HepG2 (cell line): ENCODE results near the gene PTPRM. TPM values are rescaled to one million over a fixed set of nuclear protein-coding genes. Genes with fewer than 3 reads are reported as not detected.
A peak's percentile ranks its signal among the peaks of the same experiment; 100 is the strongest.

Experiments used
- ATAC-seq: fragments of 200-7000 bp; cut with Tn5 transposase; 3 replicates; pipeline ENCODE4 v1.9.1; 2020; ENCODE audit warnings: mild to moderate bottlenecking, moderate library complexity
- BruUV-seq: library from RNA; stranded (reverse); fragments of 400-500 nt; replicated peaks from 2 replicates; lab custom pipeline; 2021; lab: Mats Ljungman, UMichigan
- CTCF ChIA-PET: fragments of 300-600 bp; formaldehyde crosslinking; extraction: SDS; loops from one replicate; lab custom pipeline; 2021; ENCODE audit warnings: low total read pairs, inconsistent platforms, low intra/inter-chr PET ratio; lab: Yijun Ruan, JAX
- POLR2A ChIA-PET: fragments of 350-600 bp; sonication (Branson Sonifier 250); formaldehyde crosslinking; loops from one replicate; lab custom pipeline; 2020; ENCODE audit warnings: antibody characterized with exemption, inconsistent platforms; lab: Yijun Ruan, JAX
- DNase-seq: peaks from one replicate; pipeline ENCODE4 v3.0.0-alpha.2; 2015; ENCODE audit warnings: low spot score
- FAIRE-seq: peaks from 3 replicates; lab custom pipeline; 2011; peaks lifted over from hg19 to GRCh38; lab: Jason Lieb, UNC
- H2AFZ ChIP-seq: one replicate; pipeline ENCODE4 v1.6.1; 2011; ENCODE audit warnings: low read length, inconsistent platforms
- H3K27ac ChIP-seq: fragments of 300-600 bp; 3 replicates; pipeline ENCODE4 v1.8.0; 2011; ENCODE audit warnings: mixed run types, mild to moderate bottlenecking, mixed read lengths, low read length, inconsistent platforms; ENCODE audit not compliant: insufficient read depth; ENCODE audit errors: extremely low read length
- H3K27me3 ChIP-seq, 2 experiments: fragments of 200-600 bp in 1 of 2; 2 replicates in 1 of 2; 3 replicates in 1 of 2; pipeline versions ENCODE4 v1.6.0 to v1.8.0; 2011; ENCODE audit warnings: low read length in 2 of 2, mild to moderate bottlenecking in 2 of 2, moderate library complexity in 2 of 2, inconsistent platforms in 1 of 2; ENCODE audit not compliant: insufficient read depth in 2 of 2, control insufficient read depth in 1 of 2
- H3K36me3 ChIP-seq, 2 experiments: fragments of 200-600 bp in 1 of 2; replicated peaks in 1 of 2; 2 replicates in 1 of 2; 3 replicates in 1 of 2; pipeline versions ENCODE4 v1.5.1 to v1.8.0; 2011; ENCODE audit warnings: low read length in 2 of 2, inconsistent platforms in 1 of 2; ENCODE audit not compliant: insufficient read depth in 2 of 2, control insufficient read depth in 1 of 2
- H3K4me1 ChIP-seq: 2 replicates; pipeline ENCODE4 v1.5.1; 2012; ENCODE audit warnings: low read length, inconsistent platforms; ENCODE audit not compliant: insufficient read depth
- H3K4me2 ChIP-seq: 2 replicates; pipeline ENCODE4 v1.6.0; 2011; ENCODE audit warnings: low read depth, low read length, inconsistent platforms
- H3K4me3 ChIP-seq, 3 experiments: fragments of 200-600 bp in 1 of 3; sonication (generic), shearing (Covaris generic) in 1 of 3; replicated peaks in 1 of 3; 2 replicates each; pipeline ENCODE4 v1.5.1; 2011 to 2016; ENCODE audit warnings: low read length in 3 of 3, inconsistent platforms in 2 of 3, low read depth in 2 of 3, mild to moderate bottlenecking in 2 of 3, control low read depth in 1 of 3, mixed read lengths in 1 of 3; ENCODE audit not compliant: insufficient read depth in 1 of 3
- H3K79me2 ChIP-seq: one replicate; pipeline ENCODE4 v1.6.1; 2011; ENCODE audit warnings: low read length, inconsistent platforms; ENCODE audit not compliant: insufficient read depth
- H3K9ac ChIP-seq: 2 replicates; pipeline ENCODE4 v1.6.0; 2011; ENCODE audit warnings: mild to moderate bottlenecking, low read depth, low read length, inconsistent platforms; ENCODE audit not compliant: insufficient read depth
- H3K9me3 ChIP-seq: 2 replicates; pipeline ENCODE4 v1.5.1; 2012; ENCODE audit warnings: mild to moderate bottlenecking, low read length
- H4K20me1 ChIP-seq: 2 replicates; pipeline ENCODE4 v1.6.0; 2011; ENCODE audit warnings: inconsistent platforms, mild to moderate bottlenecking, low read length, moderate library complexity; ENCODE audit not compliant: insufficient read depth
- CC2D1A ChIP-seq: sonication (generic); formaldehyde crosslinking; IDR thresholded peaks from 2 replicates; pipeline ENCODE4 v1.8.1; 2023; ENCODE audit warnings: mild to moderate bottlenecking, missing genetic modification reagents
- CEBPG ChIP-seq: IDR thresholded peaks from 2 replicates; pipeline ENCODE4 v1.6.1; 2016
- CTCF ChIP-seq: sonication (generic); formaldehyde crosslinking; IDR thresholded peaks from 2 replicates; pipeline ENCODE4 v1.5.0; 2020; ENCODE audit warnings: mild to moderate bottlenecking, missing genetic modification reagents, moderate library complexity
- E2F1 ChIP-seq: sonication (generic); formaldehyde crosslinking; IDR thresholded peaks from 2 replicates; pipeline ENCODE4 v1.5.0; 2020; ENCODE audit warnings: missing genetic modification reagents
- ELF3 ChIP-seq: IDR thresholded peaks from 2 replicates; pipeline ENCODE4 v1.6.1; 2016; ENCODE audit warnings: missing genetic modification reagents, missing compliant biosample characterization
- GLI4 ChIP-seq: sonication (generic); formaldehyde crosslinking; IDR thresholded peaks from 2 replicates; pipeline ENCODE4 v1.5.1; 2020; ENCODE audit warnings: missing genetic modification reagents, mild to moderate bottlenecking, moderate library complexity, borderline replicate concordance
- KAT8 ChIP-seq: IDR thresholded peaks from 2 replicates; pipeline ENCODE4 v1.6.1; 2016; ENCODE audit warnings: missing genetic modification reagents, missing compliant biosample characterization
- NCOA1 ChIP-seq: sonication (generic); formaldehyde crosslinking; IDR thresholded peaks from 2 replicates; pipeline ENCODE4 v1.9.0; 2021; ENCODE audit warnings: missing genetic modification reagents
- RARG ChIP-seq: sonication (generic); formaldehyde crosslinking; IDR thresholded peaks from 2 replicates; pipeline ENCODE4 v1.4.0; 2020; ENCODE audit warnings: low read depth, mild to moderate bottlenecking, missing genetic modification reagents
- SAFB2 ChIP-seq: sonication (generic); formaldehyde crosslinking; IDR thresholded peaks from 2 replicates; pipeline ENCODE4 v1.5.1; 2020; ENCODE audit warnings: missing genetic modification reagents, low read depth, mild to moderate bottlenecking, borderline replicate concordance
- STAG1 ChIP-seq: sonication (generic); formaldehyde crosslinking; IDR thresholded peaks from 2 replicates; pipeline ENCODE4 v1.4.0; 2020; ENCODE audit warnings: missing genetic modification reagents
- TRIM24 ChIP-seq: sonication (generic); formaldehyde crosslinking; IDR thresholded peaks from 2 replicates; pipeline ENCODE4 v1.8.0; 2022; ENCODE audit warnings: mild to moderate bottlenecking, missing genetic modification reagents
- ZNF253 ChIP-seq: sonication (generic); formaldehyde crosslinking; IDR thresholded peaks from 2 replicates; pipeline ENCODE4 v1.8.0; 2022; ENCODE audit warnings: mild to moderate bottlenecking, missing genetic modification reagents, borderline replicate concordance
- ZNF501 ChIP-seq: sonication (generic); formaldehyde crosslinking; IDR thresholded peaks from 2 replicates; pipeline ENCODE4 v1.5.1; 2020; ENCODE audit warnings: mild to moderate bottlenecking, moderate library complexity, missing genetic modification reagents
- ZNF7 ChIP-seq: IDR thresholded peaks from 2 replicates; pipeline ENCODE4 v1.6.1; 2016; ENCODE audit warnings: missing biosample characterization, missing genetic modification reagents
- ZNF709 ChIP-seq: sonication (generic); formaldehyde crosslinking; IDR thresholded peaks from 2 replicates; pipeline ENCODE4 v1.5.0; 2020; ENCODE audit warnings: mild to moderate bottlenecking, missing genetic modification reagents
- ZNF713 ChIP-seq: sonication (generic); formaldehyde crosslinking; IDR thresholded peaks from 2 replicates; pipeline ENCODE4 v1.4.0; 2020; ENCODE audit warnings: mild to moderate bottlenecking, missing genetic modification reagents
- WGBS: methylation state at CpG from one replicate; pipeline ENCODE4 v1.1.6; 2017; ENCODE audit warnings: low lambda C conversion rate; 5-methylcytosine and 5-hydroxymethylcytosine counted together
- in situ Hi-C: cut with HindIII; loops from 2 replicates; pipeline ENCODE4 v1.10.0; 2017; ENCODE audit warnings: low pct_unique_long_range_greater_than_20kb; ENCODE audit not compliant: extremely low pct_ligation_motif_present
- intact Hi-C: fragments of 100-400 bp; cut with micrococcal nuclease; formaldehyde crosslinking; loops from one replicate; pipeline ENCODE4 v1.10.0; 2022; ENCODE audit not compliant: unreplicated experiment
- polyA plus RNA-seq, 8 experiments: library from polyadenylated mRNA; depleted of rRNA in 3 of 8; stranded (reverse) in 7 of 8; unstranded in 1 of 8; fragments of >200 nt; fragmentation: Illumina TruSeq in 4 of 8; extraction: Trizol in 4 of 8; gene quantifications; 2 replicates each; pipeline versions ENCODE4 v1.2.1 to v1.2.3, GENCODE V29; 2011 to 2016; ENCODE audit warnings: low read depth in 4 of 8, missing spikeins in 1 of 8, mixed read lengths in 1 of 8; ENCODE audit not compliant: insufficient read depth in 1 of 8
- total RNA-seq, 5 experiments: library from RNA; depleted of rRNA; stranded (reverse); fragments of >200 nt; fragmentation: Illumina TruSeq; extraction: Trizol; gene quantifications; 2 replicates each; pipeline ENCODE4 v1.2.3, GENCODE V29; 2016; ENCODE audit warnings: low read depth in 1 of 5

The PTPRM gene
- total and polyA plus RNA-seq, 2 of the 13 experiments (the other 11 are each of a cell fraction or from before 2014, with no cell fraction given) = 12.6 to 108 TPM

- Histone ChIP-seq H3K79me2 (no peaks in the 10 kb centered on the region), H4K20me1 (no peaks in the 10 kb centered on the region), H3K4me1 (no peaks in the 10 kb centered on the region), H3K4me3 (no peak overlapping the region), H3K9ac (no peak overlapping the region), H3K4me2 (no peak overlapping the region), H3K36me3 (peaks cover 8 to 26% of the 10 kb centered on the region in 2 experiments; a peak in 4 of 5 replicates), H3K27ac (no peak overlapping the region), H2AFZ (no peak overlapping the region), H3K27me3 (no peaks in the 10 kb centered on the region), H3K9me3 (no peaks in the 10 kb centered on the region)
- WGBS = 68% methylated on average over 14 of the region's 14 CpGs
- ChIA-PET POLR2A (no interaction called here), CTCF (interaction anchor here (1.7 kb wide), 1 partner anchor 306 kb away, joined by 30 read pairs; no protein-coding TSS in a partner anchor)
- BruUV-seq = no TSS peak
- FAIRE-seq = peak; percentile 60
- peak; percentile 93 for ATAC-seq
- peak; percentile 59 for DNase-seq
- in situ Hi-C loops = loop anchor here (10.0 to 25.0 kb wide), 3 partner anchors 305 to 1127 kb away; no protein-coding TSS in a partner anchor
- intact Hi-C loops = loop anchor here (1.0 to 10.0 kb wide), 3 partner anchors 215 to 599 kb away; no protein-coding TSS in a partner anchor
- TF ChIP-seq TRIM24 (CRISPR knock-in tag) = no peak
- no peak for TF ChIP-seq ZNF7
- no peak for TF ChIP-seq NCOA1 (CRISPR knock-in tag)
- no peak for TF ChIP-seq RARG (CRISPR knock-in tag)
- no peak for TF ChIP-seq CC2D1A (CRISPR knock-in tag)
- no peak for TF ChIP-seq E2F1
- no peak for TF ChIP-seq SAFB2 (CRISPR knock-in tag)
- TF ChIP-seq CTCF (CRISPR knock-in tag) = peak; percentile 88
- TF ChIP-seq ZNF253 (CRISPR knock-in tag) = no peak
- peak; percentile 96 for TF ChIP-seq STAG1 (CRISPR knock-in tag)
- no peak for TF ChIP-seq GLI4
- TF ChIP-seq ZNF709 (CRISPR knock-in tag) = no peak
- TF ChIP-seq KAT8 (CRISPR knock-in tag) = 0 out of 2 replicates have a peak, but pooled peaks have one; percentile 20
- TF ChIP-seq ELF3 = no peak
- TF ChIP-seq ZNF713 (CRISPR knock-in tag) = no peak
- TF ChIP-seq ZNF501 = 0 out of 2 replicates have a peak, but pooled peaks have one; percentile 26
- no peak for TF ChIP-seq CEBPG (CRISPR knock-in tag)
Observed at GRCh38 chr18:8389391-8390340, 822.5 kb downstream of the PTPRM start.
